ENCODE measurements around the gene NR3C1.

NR3C1 gene

DNA sequence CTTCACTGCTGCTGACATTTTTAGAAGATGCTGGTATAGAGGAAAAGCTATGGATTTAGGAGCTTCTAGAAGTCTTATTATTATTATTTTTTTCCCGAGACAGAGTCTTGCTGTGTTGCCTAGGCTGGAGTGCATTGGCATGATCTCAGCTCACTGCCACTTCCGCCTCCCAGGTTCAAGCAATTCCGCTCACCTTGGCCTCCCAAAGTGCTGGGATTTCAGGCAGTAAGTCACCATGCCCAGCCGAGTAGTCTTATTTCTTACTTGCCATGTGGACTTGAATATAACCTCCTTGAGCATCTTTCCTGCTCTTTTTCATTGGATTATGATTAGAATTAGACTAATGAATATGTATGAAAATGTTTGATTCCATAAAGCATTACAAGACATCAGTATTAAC is 119.5 kb downstream of the NR3C1 start:
- H3K4me3 ChIP-seq (ENCODE audit: low read length) = no peak overlapping the region
- no peaks in the 10 kb centered on the region for H3K9me3 ChIP-seq (ENCODE audit: control insufficient read depth, insufficient read depth, low read length)
- no peaks in the 10 kb centered on the region for H3K27me3 ChIP-seq (ENCODE audit: control insufficient read depth, low read length)
- H4K20me1 ChIP-seq (ENCODE audit: control insufficient read depth, insufficient read depth, low read depth, low read length) = no peaks in the 10 kb centered on the region
- H3F3A ChIP-seq (ENCODE audit: control insufficient read depth, insufficient read depth) = no peaks in the 10 kb centered on the region
- H3K27ac ChIP-seq (ENCODE audit: low read depth, low read length) = no peak overlapping the region
- no peaks in the 10 kb centered on the region for H3K9me2 ChIP-seq (replicated peaks; ENCODE audit: control insufficient read depth, low read length)
- H3K79me2 ChIP-seq (ENCODE audit: control insufficient read depth, low read length) = peaks cover 14% of the 10 kb centered on the region
- peaks cover 82% of the 10 kb centered on the region for H3K36me3 ChIP-seq (ENCODE audit: control insufficient read depth, low read length)
- TF ChIP-seq, protein P1, sequence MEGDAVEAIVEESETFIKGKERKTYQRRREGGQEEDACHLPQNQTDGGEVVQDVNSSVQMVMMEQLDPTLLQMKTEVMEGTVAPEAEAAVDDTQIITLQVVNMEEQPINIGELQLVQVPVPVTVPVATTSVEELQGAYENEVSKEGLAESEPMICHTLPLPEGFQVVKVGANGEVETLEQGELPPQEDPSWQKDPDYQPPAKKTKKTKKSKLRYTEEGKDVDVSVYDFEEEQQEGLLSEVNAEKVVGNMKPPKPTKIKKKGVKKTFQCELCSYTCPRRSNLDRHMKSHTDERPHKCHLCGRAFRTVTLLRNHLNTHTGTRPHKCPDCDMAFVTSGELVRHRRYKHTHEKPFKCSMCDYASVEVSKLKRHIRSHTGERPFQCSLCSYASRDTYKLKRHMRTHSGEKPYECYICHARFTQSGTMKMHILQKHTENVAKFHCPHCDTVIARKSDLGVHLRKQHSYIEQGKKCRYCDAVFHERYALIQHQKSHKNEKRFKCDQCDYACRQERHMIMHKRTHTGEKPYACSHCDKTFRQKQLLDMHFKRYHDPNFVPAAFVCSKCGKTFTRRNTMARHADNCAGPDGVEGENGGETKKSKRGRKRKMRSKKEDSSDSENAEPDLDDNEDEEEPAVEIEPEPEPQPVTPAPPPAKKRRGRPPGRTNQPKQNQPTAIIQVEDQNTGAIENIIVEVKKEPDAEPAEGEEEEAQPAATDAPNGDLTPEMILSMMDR (IDR thresholded peaks at IDR 0.05; ENCODE audit: low read depth, low read length, poor library complexity, severe bottlenecking) = no peak
- no peak for TF ChIP-seq EZH2phosphoT487 (IDR thresholded peaks at IDR 0.05; ENCODE audit: borderline replicate concordance, low read length)
- no peak overlapping the region for H3K4me2 ChIP-seq (ENCODE audit: low read length)
- H3K4me1 ChIP-seq (ENCODE audit: control insufficient read depth, low read length) = peaks cover 19% of the 10 kb centered on the region

DNA sequence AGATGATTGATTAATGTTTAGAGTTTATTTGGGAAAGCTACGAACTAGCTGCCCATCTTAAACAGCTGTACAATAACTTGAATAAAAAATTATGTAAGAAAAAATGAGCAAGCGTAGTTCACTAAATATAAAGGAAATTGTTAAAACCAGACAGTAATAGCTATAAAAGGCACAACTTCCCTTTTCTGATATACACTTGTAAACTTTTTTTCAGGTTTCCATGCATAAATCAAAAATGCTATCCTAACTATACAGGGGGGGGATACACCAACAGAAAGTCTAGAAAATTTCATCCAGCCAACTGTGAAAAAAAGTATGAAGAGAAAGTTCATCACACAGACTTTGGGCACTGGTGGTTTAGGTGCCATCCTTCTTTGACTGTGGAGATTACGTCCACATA is 122.3 kb downstream of the NR3C1 start:
- H3K9me3 ChIP-seq (ENCODE audit: control insufficient read depth, insufficient read depth, low read length) = no peaks in the 10 kb centered on the region
- H3K4me3 ChIP-seq (ENCODE audit: low read length) = no peak overlapping the region
- no peak for TF ChIP-seq EZH2phosphoT487 (IDR thresholded peaks at IDR 0.05; ENCODE audit: borderline replicate concordance, low read length)
- TF ChIP-seq, protein P1 (IDR thresholded peaks at IDR 0.05; ENCODE audit: low read depth, low read length, poor library complexity, severe bottlenecking) = no peak
- H3K9me2 ChIP-seq (replicated peaks; ENCODE audit: control insufficient read depth, low read length) = no peaks in the 10 kb centered on the region
- H3K36me3 ChIP-seq (ENCODE audit: control insufficient read depth, low read length) = peaks cover 78% of the 10 kb centered on the region
- H3F3A ChIP-seq (ENCODE audit: control insufficient read depth, insufficient read depth) = no peaks in the 10 kb centered on the region
- no peaks in the 10 kb centered on the region for H3K27me3 ChIP-seq (ENCODE audit: control insufficient read depth, low read length)
- no peak overlapping the region for H3K27ac ChIP-seq (ENCODE audit: low read depth, low read length)
- no peaks in the 10 kb centered on the region for H4K20me1 ChIP-seq (ENCODE audit: control insufficient read depth, insufficient read depth, low read depth, low read length)
- H3K4me2 ChIP-seq (ENCODE audit: low read length) = no peak overlapping the region
- peaks cover 15% of the 10 kb centered on the region for H3K4me1 ChIP-seq (ENCODE audit: control insufficient read depth, low read length)
- H3K79me2 ChIP-seq (ENCODE audit: control insufficient read depth, low read length) = peaks cover 10% of the 10 kb centered on the region

DNA sequence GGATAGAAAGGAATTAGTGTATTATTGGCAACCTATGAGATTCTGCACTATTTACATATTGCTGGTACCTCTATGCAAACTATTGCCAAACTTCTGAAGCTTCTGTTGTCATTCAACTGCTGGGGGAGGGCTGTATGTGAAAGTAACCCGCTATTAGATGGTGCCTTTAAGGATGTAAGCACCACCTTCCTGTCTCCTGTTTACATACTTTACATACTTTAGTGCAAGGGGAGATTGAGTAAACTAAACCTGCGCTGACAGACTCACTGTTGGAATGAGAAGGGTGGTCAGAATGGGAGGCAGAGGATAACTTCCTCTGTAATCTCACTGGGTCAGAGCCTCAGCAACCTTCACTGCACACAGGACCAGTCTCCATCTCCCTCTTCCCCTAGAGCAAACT is 123.8 kb downstream of the NR3C1 start:
- TF ChIP-seq EZH2phosphoT487 (IDR thresholded peaks at IDR 0.05; ENCODE audit: borderline replicate concordance, low read length) = no peak
- TF ChIP-seq, protein P1 (IDR thresholded peaks at IDR 0.05; ENCODE audit: low read depth, low read length, poor library complexity, severe bottlenecking) = no peak
- H3K4me1 ChIP-seq (ENCODE audit: control insufficient read depth, low read length) = peaks cover 2% of the 10 kb centered on the region
- H3F3A ChIP-seq (ENCODE audit: control insufficient read depth, insufficient read depth) = no peaks in the 10 kb centered on the region
- H3K4me3 ChIP-seq (ENCODE audit: low read length) = no peak overlapping the region
- no peak overlapping the region for H3K27ac ChIP-seq (ENCODE audit: low read depth, low read length)
- H3K79me2 ChIP-seq (ENCODE audit: control insufficient read depth, low read length) = no peaks in the 10 kb centered on the region
- H3K36me3 ChIP-seq (ENCODE audit: control insufficient read depth, low read length) = peaks cover 64% of the 10 kb centered on the region
- no peaks in the 10 kb centered on the region for H3K9me3 ChIP-seq (ENCODE audit: control insufficient read depth, insufficient read depth, low read length)
- no peaks in the 10 kb centered on the region for H4K20me1 ChIP-seq (ENCODE audit: control insufficient read depth, insufficient read depth, low read depth, low read length)
- no peaks in the 10 kb centered on the region for H3K9me2 ChIP-seq (replicated peaks; ENCODE audit: control insufficient read depth, low read length)
- H3K27me3 ChIP-seq (ENCODE audit: control insufficient read depth, low read length) = no peaks in the 10 kb centered on the region
- no peak overlapping the region for H3K4me2 ChIP-seq (ENCODE audit: low read length)

DNA sequence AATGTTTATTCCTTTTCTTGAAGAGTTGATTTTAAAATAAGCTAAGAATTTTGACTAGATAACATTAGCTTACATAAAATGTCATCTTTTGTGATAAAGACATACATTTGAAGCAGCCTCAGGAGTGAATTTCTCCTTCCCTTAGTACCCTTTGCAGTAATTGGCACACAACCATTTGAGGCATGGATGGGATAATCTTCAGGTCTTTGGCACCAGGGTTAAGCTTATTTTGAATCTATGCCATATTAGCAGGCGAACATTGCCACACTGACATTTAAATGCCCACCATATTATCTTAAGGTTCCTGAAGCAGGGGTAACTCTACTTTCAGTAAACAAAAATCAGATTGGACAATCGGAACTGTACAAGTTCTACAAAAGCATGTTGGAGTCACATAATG is 126.0 kb downstream of the NR3C1 start:
- Histone ChIP-seq H3K27ac (ENCODE audit: low read depth, low read length) (no peak overlapping the region), H3F3A (ENCODE audit: control insufficient read depth, insufficient read depth) (no peaks in the 10 kb centered on the region), H3K36me3 (ENCODE audit: control insufficient read depth, low read length) (peaks cover 45% of the 10 kb centered on the region), H3K4me1 (ENCODE audit: control insufficient read depth, low read length) (no peaks in the 10 kb centered on the region), H3K4me2 (ENCODE audit: low read length) (no peak overlapping the region), H3K4me3 (ENCODE audit: low read length) (no peak overlapping the region), H3K79me2 (ENCODE audit: control insufficient read depth, low read length) (no peaks in the 10 kb centered on the region), H4K20me1 (ENCODE audit: control insufficient read depth, insufficient read depth, low read depth, low read length) (no peaks in the 10 kb centered on the region), H3K27me3 (ENCODE audit: control insufficient read depth, low read length) (no peaks in the 10 kb centered on the region), H3K9me2 (replicated peaks; ENCODE audit: control insufficient read depth, low read length) (no peaks in the 10 kb centered on the region), H3K9me3 (ENCODE audit: control insufficient read depth, insufficient read depth, low read length) (no peaks in the 10 kb centered on the region)
- TF ChIP-seq EZH2phosphoT487 (IDR thresholded peaks at IDR 0.05; ENCODE audit: borderline replicate concordance, low read length) = no peak
- TF ChIP-seq, protein P1 (IDR thresholded peaks at IDR 0.05; ENCODE audit: low read depth, low read length, poor library complexity, severe bottlenecking) = no peak
